HepG2 (cell line): ENCODE data around the gene BCL2L1. TPM values are rescaled to one million over a fixed set of nuclear protein-coding genes. Genes with fewer than 3 reads are reported as not detected.

Experiments used
- AFF4 ChIP-seq: sonication (generic); formaldehyde crosslinking; IDR thresholded peaks from 2 replicates; pipeline ENCODE4 v1.4.0; 2020; ENCODE audit warnings: missing genetic modification reagents
- ELF3 ChIP-seq: IDR thresholded peaks from 2 replicates; pipeline ENCODE4 v1.6.1; 2016; ENCODE audit warnings: missing genetic modification reagents, missing compliant biosample characterization
- ETS1 ChIP-seq: sonication (generic); formaldehyde crosslinking; IDR thresholded peaks from 2 replicates; pipeline ENCODE4 v1.4.0; 2020; ENCODE audit warnings: missing genetic modification reagents
- FOXA3 ChIP-seq: IDR thresholded peaks from 2 replicates; pipeline ENCODE4 v1.6.1; 2016; ENCODE audit warnings: missing genetic modification reagents, missing compliant biosample characterization
- HOXA7 ChIP-seq: sonication (generic); formaldehyde crosslinking; IDR thresholded peaks from 2 replicates; pipeline ENCODE4 v1.8.1; 2022; ENCODE audit warnings: mild to moderate bottlenecking, missing genetic modification reagents, moderate library complexity
- JUND ChIP-seq: sonication (generic); formaldehyde crosslinking; IDR thresholded peaks from 2 replicates; pipeline ENCODE4 v1.8.0; 2022; ENCODE audit warnings: mild to moderate bottlenecking, missing genetic modification reagents
- RORA ChIP-seq: sonication (generic); formaldehyde crosslinking; IDR thresholded peaks from 2 replicates; pipeline ENCODE4 v1.5.0; 2020; ENCODE audit warnings: mild to moderate bottlenecking, missing genetic modification reagents, moderate library complexity
- TFAP4 ChIP-seq: sonication (generic); IDR thresholded peaks from 2 replicates; pipeline ENCODE4 v1.6.1; 2016; ENCODE audit warnings: low read depth, borderline replicate concordance
- UBTF ChIP-seq: sonication (generic); formaldehyde crosslinking; IDR thresholded peaks from 2 replicates; pipeline ENCODE4 v1.4.0; 2020; ENCODE audit warnings: mild to moderate bottlenecking, missing genetic modification reagents
- ZBTB20 ChIP-seq: sonication (generic); formaldehyde crosslinking; IDR thresholded peaks from 2 replicates; pipeline ENCODE4 v1.8.1; 2023; ENCODE audit warnings: missing genetic modification reagents, low read depth, mild to moderate bottlenecking, borderline replicate concordance
- ZNF143 ChIP-seq: sonication (generic); formaldehyde crosslinking; IDR thresholded peaks from 2 replicates; pipeline ENCODE4 v1.4.0; 2020; ENCODE audit warnings: missing genetic modification reagents
- ZNF256 ChIP-seq: sonication (generic); formaldehyde crosslinking; conservative IDR thresholded peaks from 2 replicates; pipeline ENCODE4 v1.4.0; 2020; ENCODE audit warnings: missing genetic modification reagents
- ZNF646 ChIP-seq: sonication (generic); formaldehyde crosslinking; IDR thresholded peaks from 2 replicates; pipeline ENCODE4 v1.9.0; 2021; ENCODE audit warnings: mild to moderate bottlenecking, missing genetic modification reagents
- polyA plus RNA-seq, 8 experiments: library from polyadenylated mRNA; depleted of rRNA in 3 of 8; stranded (reverse) in 7 of 8; unstranded in 1 of 8; fragments of >200 nt; fragmentation: Illumina TruSeq in 4 of 8; extraction: Trizol in 4 of 8; gene quantifications; 2 replicates each; pipeline versions ENCODE4 v1.2.1 to v1.2.3, GENCODE V29; 2011 to 2016; ENCODE audit warnings: low read depth in 4 of 8, missing spikeins in 1 of 8, mixed read lengths in 1 of 8; ENCODE audit not compliant: insufficient read depth in 1 of 8
- total RNA-seq, 5 experiments: library from RNA; depleted of rRNA; stranded (reverse); fragments of >200 nt; fragmentation: Illumina TruSeq; extraction: Trizol; gene quantifications; 2 replicates each; pipeline ENCODE4 v1.2.3, GENCODE V29; 2016; ENCODE audit warnings: low read depth in 1 of 5

BCL2L1 gene
- total and polyA plus RNA-seq, 2 of the 13 experiments (the other 11 are each of a cell fraction or from before 2014, with no cell fraction given), result 164 to 258 TPM

- TF ChIP-seq TFAP4 (no peak; the same call in 1 of the 2 replicates), UBTF (no peak; the same call in 1 of the 2 replicates), AFF4 (CRISPR knock-in tag) (0 out of 2 replicates have a peak, but pooled peaks have one; percentile 20), ZNF646 (CRISPR knock-in tag) (no peak), JUND (CRISPR knock-in tag) (no peak), ZNF143 (CRISPR knock-in tag) (peak; percentile 20; the same call in 1 of the 2 replicates), ETS1 (CRISPR knock-in tag) (no peak), FOXA3 (CRISPR knock-in tag) (peak; percentile 71), ELF3 (peak; percentile 83; the same call in 1 of the 2 replicates), RORA (CRISPR knock-in tag) (no peak), ZNF256 (CRISPR knock-in tag) (no peak), HOXA7 (CRISPR knock-in tag) (no peak), ZBTB20 (CRISPR knock-in tag) (peak; percentile 32; the same call in 1 of the 2 replicates)
Measured at GRCh38 chr20:31712564-31713311, 9.9 kb downstream of the BCL2L1 start (continued).
